HG03060 (cell line): ENCODE measurements around the gene NIPSNAP3A.

Experiments
- ATAC-seq: cut with Tn5 transposase; IDR thresholded peaks from one replicate; pipeline ENCODE4 v1.9.1; 2021; ENCODE audit warnings: low read depth, moderate number of reproducible peaks; ENCODE audit not compliant: unreplicated experiment

NIPSNAP3A gene

DNA sequence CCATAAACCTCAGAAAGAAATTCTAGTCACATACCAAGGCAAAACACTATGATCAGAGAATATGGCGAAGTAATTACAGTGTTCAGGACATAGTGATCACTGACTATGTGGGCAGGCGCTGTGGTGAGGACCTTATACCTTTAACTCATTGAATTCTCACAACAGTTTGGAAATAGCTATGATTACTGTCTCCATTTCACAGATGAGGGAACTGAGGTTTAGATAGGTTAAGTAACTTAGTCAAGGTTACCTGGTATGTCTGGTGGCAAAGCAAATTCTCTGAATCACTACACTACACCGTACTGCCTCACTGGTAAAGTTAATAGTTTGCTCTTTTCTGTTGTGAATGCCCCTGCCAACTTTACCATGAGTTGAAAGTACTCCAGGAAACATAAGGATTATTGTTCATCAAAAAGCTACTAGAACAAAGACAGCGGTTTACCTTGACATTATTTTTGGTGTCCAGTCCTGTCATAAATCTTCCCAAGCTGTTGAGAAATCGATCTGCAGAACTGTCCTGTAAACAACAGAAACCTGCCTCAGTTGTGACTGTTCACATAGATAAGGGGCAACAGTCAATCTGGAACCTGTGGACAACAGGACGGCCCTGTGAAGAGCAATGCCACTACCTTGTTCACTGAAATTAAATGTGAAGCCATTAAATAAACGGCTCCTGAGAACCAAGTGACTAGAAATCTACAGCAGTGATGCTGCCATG is 52.7 kb downstream of the NIPSNAP3A start:
- no peak for ATAC-seq

DNA sequence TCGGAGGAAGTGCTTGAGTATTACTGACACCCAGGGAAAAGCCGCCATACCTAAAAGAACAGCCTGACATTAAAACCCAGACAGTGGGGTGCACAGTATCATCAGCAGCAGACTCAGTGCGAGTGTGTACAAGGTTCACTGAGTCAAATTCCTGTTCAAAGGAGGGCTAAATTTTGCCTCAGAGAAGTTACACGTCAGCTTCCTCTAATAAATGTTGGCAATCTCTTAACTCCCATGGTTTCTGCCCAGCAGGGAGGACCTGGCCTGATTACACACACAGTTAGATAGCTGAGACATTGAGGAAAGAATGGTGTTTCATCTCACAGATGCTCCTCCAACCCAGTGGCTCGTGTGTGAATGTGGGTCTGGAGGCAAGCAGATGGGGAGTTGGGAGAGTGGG is 54.6 kb downstream of the NIPSNAP3A start:
- no peak for ATAC-seq

DNA sequence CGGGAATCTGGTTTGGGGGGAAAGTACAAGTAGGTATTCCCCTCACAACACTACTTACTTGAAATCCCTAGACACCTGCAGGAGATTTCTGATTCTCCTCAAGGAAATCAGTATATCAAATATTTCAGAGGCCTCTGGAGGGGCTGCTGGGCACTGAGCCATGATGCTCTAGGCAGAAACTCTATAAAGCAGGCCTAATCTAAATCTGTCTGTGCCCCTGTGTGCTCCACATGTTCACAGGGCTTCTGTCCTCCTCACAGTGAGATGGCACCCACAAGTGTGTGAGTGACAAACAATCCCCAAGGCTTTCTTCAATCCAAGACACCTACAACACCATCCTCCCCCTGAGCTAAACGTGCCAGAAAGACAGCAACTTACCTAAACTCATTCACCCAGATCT is 55.4 kb downstream of the NIPSNAP3A start:
- ATAC-seq: no peak

DNA sequence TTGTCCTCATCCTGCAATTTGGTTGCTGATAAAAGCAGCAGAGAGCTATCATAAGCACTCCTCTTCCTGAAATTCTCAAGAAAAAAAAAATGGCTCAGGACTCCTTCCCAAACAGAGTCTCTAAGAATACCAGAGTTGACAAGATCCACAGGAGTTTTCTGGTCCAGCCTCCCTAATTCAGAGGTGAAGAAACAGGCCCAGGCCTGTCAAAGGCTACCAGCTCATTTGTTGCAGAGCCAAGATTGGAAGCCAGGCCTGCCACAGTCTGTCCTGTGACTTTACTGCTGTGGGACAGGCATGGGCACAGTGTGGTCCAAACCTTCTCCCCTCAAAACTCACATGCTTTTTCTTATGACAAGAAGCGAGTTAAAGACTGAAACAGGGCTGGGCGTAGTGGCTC is 58.0 kb downstream of the NIPSNAP3A start:
- ATAC-seq: no peak

DNA sequence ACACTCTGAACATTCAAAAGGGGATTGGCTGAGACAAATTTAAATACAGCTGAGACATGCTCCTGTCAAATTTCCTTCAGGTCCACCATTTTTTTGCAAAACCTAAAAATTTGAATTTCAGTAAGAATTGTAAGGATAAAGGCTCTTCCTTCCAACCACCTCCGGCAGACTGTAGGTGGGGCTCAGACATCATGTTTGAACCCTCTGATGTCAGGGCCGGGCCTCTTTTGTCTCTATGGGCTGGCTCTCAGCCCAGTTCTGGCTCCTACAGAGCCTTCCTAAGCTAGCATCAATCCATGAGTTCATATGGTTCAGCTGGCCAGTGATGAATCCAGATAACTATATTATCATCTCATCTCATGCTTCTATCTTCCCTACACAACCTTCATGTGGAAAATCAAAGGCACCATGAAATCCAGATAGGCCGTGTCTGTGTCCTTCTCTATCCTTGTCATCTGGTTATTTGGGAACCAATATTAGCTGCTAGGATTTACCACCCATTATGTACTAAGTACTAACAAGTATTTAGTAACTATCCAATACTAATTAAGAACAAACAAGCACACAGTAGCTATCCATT is 60.6 kb downstream of the NIPSNAP3A start:
- no peak for ATAC-seq
